DND-41 (cell line): ENCODE data around the gene CENPH.

Experiments used
- ATAC-seq: fragments of 200-7000 bp; cut with Tn5 transposase; 3 replicates; pipeline ENCODE4 v1.9.1; 2021; ENCODE audit warnings: low read depth; ENCODE audit not compliant: insufficient read depth
- DNase-seq: peaks from one replicate; pipeline ENCODE4 v3.0.0-alpha.2; 2020
- H2AFZ ChIP-seq: 2 replicates; pipeline ENCODE4 v1.6.0; 2012; ENCODE audit warnings: low read depth, low read length
- H3K27ac ChIP-seq: 2 replicates; pipeline ENCODE4 v1.5.1; 2012; ENCODE audit warnings: low read length, inconsistent platforms
- H3K27me3 ChIP-seq: fragments of 200-600 bp; sonication (generic); 2 replicates; pipeline ENCODE4 v1.6.0; 2012; ENCODE audit warnings: low read length, mild to moderate bottlenecking, inconsistent platforms; ENCODE audit not compliant: insufficient read depth, poor library complexity
- H3K36me3 ChIP-seq: 2 replicates; pipeline ENCODE4 v1.5.1; 2012; ENCODE audit warnings: low read length, inconsistent platforms; ENCODE audit not compliant: insufficient read depth
- H3K4me1 ChIP-seq: 2 replicates; pipeline ENCODE4 v1.5.1; 2012; ENCODE audit warnings: mild to moderate bottlenecking, low read length; ENCODE audit not compliant: insufficient read depth
- H3K4me2 ChIP-seq: 2 replicates; pipeline ENCODE4 v1.6.0; 2012; ENCODE audit warnings: mild to moderate bottlenecking, moderate library complexity, low read length, inconsistent platforms; ENCODE audit not compliant: insufficient read depth
- H3K4me3 ChIP-seq, 2 experiments: fragments of 200-600 bp in 1 of 2; shearing (Covaris generic) in 1 of 2; 2 replicates each; pipeline ENCODE4 v1.5.1; 2012 to 2016; ENCODE audit warnings: inconsistent platforms in 2 of 2, low read length in 2 of 2, mild to moderate bottlenecking in 2 of 2, low read depth in 1 of 2, moderate library complexity in 1 of 2
- H3K79me2 ChIP-seq: 2 replicates; pipeline ENCODE4 v1.6.0; 2012; ENCODE audit warnings: low read length, inconsistent platforms; ENCODE audit not compliant: insufficient read depth
- H3K9ac ChIP-seq: 2 replicates; pipeline ENCODE4 v1.6.0; 2012; ENCODE audit warnings: low read depth, mild to moderate bottlenecking, inconsistent platforms, low read length, moderate library complexity
- H3K9me3 ChIP-seq: 2 replicates; pipeline ENCODE4 v1.5.1; 2012; ENCODE audit warnings: low read length, moderate library complexity, mild to moderate bottlenecking, inconsistent platforms; ENCODE audit not compliant: insufficient read depth, severe bottlenecking
- H4K20me1 ChIP-seq: 2 replicates; pipeline ENCODE4 v1.6.0; 2012; ENCODE audit warnings: low read length; ENCODE audit not compliant: insufficient read depth
- CTCF ChIP-seq: IDR thresholded peaks from 2 replicates; pipeline ENCODE4 v1.5.1; 2012; ENCODE audit warnings: borderline replicate concordance, low read length, moderate library complexity, mild to moderate bottlenecking; ENCODE audit not compliant: poor library complexity, severe bottlenecking; ENCODE audit errors: extremely low read depth
- EZH2 ChIP-seq: IDR thresholded peaks from 3 replicates; pipeline ENCODE4 v1.6.1; 2012; ENCODE audit warnings: borderline replicate concordance, low read depth, mild to moderate bottlenecking, moderate library complexity, low read length, inconsistent platforms; ENCODE audit not compliant: severe bottlenecking

CENPH gene

GRCh38 chr5:69257577-69257976 is 68.2 kb downstream of the CENPH start:
- no peaks in the 10 kb centered on the region for H3K9me3 ChIP-seq
- H3K4me1 ChIP-seq: no peaks in the 10 kb centered on the region
- no peak overlapping the region for H2AFZ ChIP-seq
- no peak overlapping the region for H3K4me3 ChIP-seq
- H3K27ac ChIP-seq: no peak overlapping the region
- H3K27me3 ChIP-seq: no peaks in the 10 kb centered on the region
- peaks cover 53% of the 10 kb centered on the region for H3K36me3 ChIP-seq
- no peak overlapping the region for H3K9ac ChIP-seq
- DNase-seq (no peak), ATAC-seq (no peak)
- peaks cover 2% of the 10 kb centered on the region; the same call in 1 of the 2 replicates for H3K79me2 ChIP-seq
- TF ChIP-seq CTCF (no peak), EZH2 (no peak)
- H4K20me1 ChIP-seq: no peaks in the 10 kb centered on the region
- no peak overlapping the region for H3K4me2 ChIP-seq
